WERI-Rb-1 (cell line): Measurements from ENCODE around the gene ERG.
A peak's percentile ranks its signal among the peaks of the same experiment; 100 is the strongest.

Source experiments
- DNase-seq: peaks from one replicate; pipeline ENCODE4 v3.0.0-alpha.2; 2020
- H3K27ac ChIP-seq: fragments of 250-450 bp; sonication (Bioruptor Pico); 2 replicates; pipeline ENCODE4 v1.5.1; 2020; ENCODE audit warnings: mild to moderate bottlenecking, moderate library complexity
- H3K27me3 ChIP-seq: fragments of 250-450 bp; sonication (Bioruptor Pico); 2 replicates; pipeline ENCODE4 v1.5.1; 2021; ENCODE audit warnings: mild to moderate bottlenecking, low read depth, moderate library complexity; ENCODE audit not compliant: insufficient read depth, severe bottlenecking
- H3K36me3 ChIP-seq: fragments of 250-450 bp; sonication (Bioruptor Pico); 2 replicates; pipeline ENCODE4 v1.5.1; 2020; ENCODE audit warnings: mild to moderate bottlenecking, moderate library complexity
- H3K4me3 ChIP-seq: 2 replicates; pipeline ENCODE4 v1.5.1; 2011; ENCODE audit warnings: low read depth, mild to moderate bottlenecking, control low read depth, low read length
- H3K9me3 ChIP-seq: fragments of 250-450 bp; sonication (Bioruptor Pico); 2 replicates; pipeline ENCODE4 v1.5.1; 2021; ENCODE audit warnings: mild to moderate bottlenecking, moderate library complexity; ENCODE audit not compliant: severe bottlenecking
- CTCF ChIP-seq: IDR thresholded peaks from 2 replicates; pipeline ENCODE4 v1.5.1; 2011; ENCODE audit warnings: low read depth, mild to moderate bottlenecking, control low read depth, inconsistent platforms, low read length

Gene ERG

GRCh38 chr21:38376693-38377092 is 121.6 kb downstream of the ERG start:
- no peak overlapping the region for H3K4me3 ChIP-seq
- H3K27me3 ChIP-seq: no peaks in the 10 kb centered on the region
- no peak overlapping the region for H3K27ac ChIP-seq
- TF ChIP-seq CTCF: no peak
- peaks cover 8% of the 10 kb centered on the region for H3K9me3 ChIP-seq
- no peaks in the 10 kb centered on the region for H3K36me3 ChIP-seq
- DNase-seq: no peak

- TF ChIP-seq CTCF: no peak
- Histone ChIP-seq H3K27me3 (no peaks in the 10 kb centered on the region), H3K36me3 (no peaks in the 10 kb centered on the region), H3K27ac (no peak overlapping the region), H3K9me3 (peaks cover 8% of the 10 kb centered on the region), H3K4me3 (no peak overlapping the region)
- no peak for DNase-seq
Observed at GRCh38 chr21:38376235-38376634, 122.0 kb downstream of the ERG start.

- H3K27ac ChIP-seq: no peak overlapping the region
- H3K9me3 ChIP-seq: peaks cover 5% of the 10 kb centered on the region
- no peak overlapping the region for H3K4me3 ChIP-seq
- TF ChIP-seq CTCF: no peak
- no peaks in the 10 kb centered on the region for H3K27me3 ChIP-seq
- H3K36me3 ChIP-seq: no peaks in the 10 kb centered on the region
- DNase-seq: no peak
Observed at GRCh38 chr21:38367646-38368045, 130.6 kb downstream of the ERG start.

- peaks cover 5% of the 10 kb centered on the region for H3K9me3 ChIP-seq
- H3K27me3 ChIP-seq: no peaks in the 10 kb centered on the region
- 0 out of 2 replicates have a peak overlapping the region, but pooled peaks have one; percentile 2 for H3K27ac ChIP-seq
- no peaks in the 10 kb centered on the region for H3K36me3 ChIP-seq
- DNase-seq: peak; percentile 58
- no peak overlapping the region for H3K4me3 ChIP-seq
- TF ChIP-seq CTCF: 0 out of 2 replicates have a peak, but pooled peaks have one; percentile 4
Observed at GRCh38 chr21:38365521-38365920, 132.8 kb downstream of the ERG start.

GRCh38 chr21:38363693-38364092 is 134.6 kb downstream of the ERG start:
- no peaks in the 10 kb centered on the region for H3K27me3 ChIP-seq
- peaks cover 5% of the 10 kb centered on the region for H3K9me3 ChIP-seq
- TF ChIP-seq CTCF: no peak
- no peak overlapping the region for H3K27ac ChIP-seq
- H3K4me3 ChIP-seq: no peak overlapping the region
- no peak for DNase-seq
- H3K36me3 ChIP-seq: no peaks in the 10 kb centered on the region

- Histone ChIP-seq H3K27ac (no peak overlapping the region), H3K9me3 (no peaks in the 10 kb centered on the region), H3K27me3 (no peaks in the 10 kb centered on the region), H3K36me3 (no peaks in the 10 kb centered on the region), H3K4me3 (no peak overlapping the region)
- TF ChIP-seq CTCF: no peak
- DNase-seq: no peak
Observed at GRCh38 chr21:38361324-38361723, 137.0 kb downstream of the ERG start.
